HG03575 (cell line): Measurements from ENCODE around the gene ADGRG4.
"Not testable (repeated sequence)": the region's sequence is repeated elsewhere in the genome, so short reads cannot be mapped to it uniquely, and the experiment has no call there.

ENCODE experiments used
- ATAC-seq: cut with Tn5 transposase; IDR thresholded peaks from one replicate; pipeline ENCODE4 v1.9.1; 2021; ENCODE audit not compliant: unreplicated experiment, insufficient number of reproducible peaks, low FRiP score; ENCODE audit errors: extremely low read depth

Gene ADGRG4

GRCh38 chrX:136369377-136369776, 68.6 kb downstream of the ADGRG4 start:
- ATAC-seq: no peak

- no peak for ATAC-seq
Measured at GRCh38 chrX:136376713-136377112, 76.0 kb downstream of the ADGRG4 start.

- ATAC-seq: no peak
Measured at GRCh38 chrX:136380010-136380769, 79.4 kb downstream of the ADGRG4 start.

GRCh38 chrX:136386173-136386572, 85.4 kb downstream of the ADGRG4 start:
- no peak for ATAC-seq

GRCh38 chrX:136386826-136387225, 86.1 kb downstream of the ADGRG4 start:
- no peak for ATAC-seq

- ATAC-seq: no peak
Measured at GRCh38 chrX:136387951-136388502, 87.3 kb downstream of the ADGRG4 start.

GRCh38 chrX:136390921-136391320, 90.2 kb downstream of the ADGRG4 start:
- ATAC-seq: no peak

GRCh38 chrX:136395271-136395670, 94.5 kb downstream of the ADGRG4 start:
- ATAC-seq: no peak

GRCh38 chrX:136397001-136397400, 96.2 kb downstream of the ADGRG4 start:
- no peak for ATAC-seq

GRCh38 chrX:136405126-136405525, 104.4 kb downstream of the ADGRG4 start:
- ATAC-seq: no peak

- ATAC-seq: no peak
Measured at GRCh38 chrX:136417806-136418205, 117.0 kb downstream of the ADGRG4 start.

GRCh38 chrX:136421338-136421737, 120.6 kb downstream of the ADGRG4 start:
- no peak for ATAC-seq

GRCh38 chrX:136423724-136424123, 123.0 kb downstream of the ADGRG4 start:
- ATAC-seq: no peak

- ATAC-seq: no peak
Measured at GRCh38 chrX:136425996-136426395, 125.2 kb downstream of the ADGRG4 start.

- no peak for ATAC-seq
Measured at GRCh38 chrX:136431625-136432024, 130.9 kb downstream of the ADGRG4 start.

- no peak for ATAC-seq
Measured at GRCh38 chrX:136437774-136438173, 137.0 kb downstream of the ADGRG4 start.

GRCh38 chrX:136438192-136438591, 137.4 kb downstream of the ADGRG4 start:
- no peak for ATAC-seq

GRCh38 chrX:136445674-136446073, 144.9 kb downstream of the ADGRG4 start:
- not testable (repeated sequence) for ATAC-seq

- no peak for ATAC-seq
Measured at GRCh38 chrX:136446208-136446607, 145.4 kb downstream of the ADGRG4 start.

GRCh38 chrX:136447308-136447707, 146.5 kb downstream of the ADGRG4 start:
- ATAC-seq: no peak

- no peak for ATAC-seq
Measured at GRCh38 chrX:136447968-136448367, 147.2 kb downstream of the ADGRG4 start.
